ENCODE data around the gene DRC7.
"Not testable (repeated sequence)": the region's sequence is repeated elsewhere in the genome, so short reads cannot be mapped to it uniquely, and the experiment has no call there.

DRC7 gene

DNA sequence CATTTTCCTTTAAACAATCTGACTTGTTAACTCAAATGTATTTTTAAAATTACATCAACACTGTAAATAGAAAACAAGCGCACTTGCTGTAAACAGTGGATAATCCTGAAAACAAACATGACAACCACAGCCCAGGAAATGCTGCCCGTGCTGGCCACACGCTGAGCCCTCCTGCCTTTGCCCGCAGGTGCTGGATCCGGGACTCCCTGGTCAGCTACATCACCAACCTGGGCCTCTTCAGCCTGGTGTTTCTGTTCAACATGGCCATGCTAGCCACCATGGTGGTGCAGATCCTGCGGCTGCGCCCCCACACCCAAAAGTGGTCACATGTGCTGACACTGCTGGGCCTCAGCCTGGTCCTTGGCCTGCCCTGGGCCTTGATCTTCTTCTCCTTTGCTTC lies 33.1 kb upstream of the DRC7 start:
- DNase-seq, result no peak

DNA sequence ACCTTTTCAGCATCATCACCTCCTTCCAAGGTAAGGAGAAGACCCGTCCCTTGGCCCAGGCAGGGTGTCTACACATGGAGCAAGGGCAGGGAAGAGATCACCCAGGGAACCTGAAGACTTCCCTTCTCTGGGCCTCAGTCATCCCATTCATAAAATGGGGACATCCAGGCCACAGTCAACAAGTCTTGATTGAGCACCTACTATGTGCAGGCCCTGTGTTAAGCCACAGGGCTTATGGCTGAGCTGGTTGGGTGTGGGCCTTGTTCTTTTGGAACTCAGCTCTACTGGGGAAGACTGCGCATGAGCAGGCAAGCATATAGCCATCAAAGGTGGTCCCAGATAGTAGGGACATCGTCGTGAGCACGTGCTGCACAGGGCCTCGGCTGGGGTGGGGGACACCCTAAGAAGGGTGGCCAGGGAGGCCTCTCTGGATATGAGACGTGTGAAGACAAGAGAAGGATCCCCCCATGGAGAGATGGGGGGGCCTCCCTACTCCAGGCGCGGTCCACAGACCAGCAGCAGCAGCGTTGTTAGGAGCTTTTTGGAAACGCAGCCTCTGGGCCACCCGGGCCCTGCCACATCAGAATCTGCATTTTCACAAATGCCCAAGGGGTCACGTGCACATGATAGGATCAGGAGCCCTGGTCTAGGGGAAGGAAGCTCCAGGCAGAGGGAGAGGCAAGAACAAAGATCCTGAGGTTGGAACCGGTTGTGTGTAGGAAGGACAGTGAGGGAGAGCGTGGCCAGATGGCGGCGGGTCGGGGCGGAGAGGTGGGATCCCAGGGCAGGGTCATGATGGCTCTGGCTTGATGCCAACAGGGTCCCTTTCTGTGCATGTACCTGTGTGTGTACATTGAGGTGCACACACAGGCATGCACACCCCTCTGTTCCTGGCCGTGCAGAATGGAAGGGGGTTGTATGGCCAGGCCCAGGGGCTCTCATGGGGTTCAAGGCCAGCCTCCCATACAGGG lies 32.4 kb upstream of the DRC7 start:
- DNase-seq, result no peak

GRCh38 chr16:57663436-57663835 lies 31.2 kb upstream of the DRC7 start:
- no peak for DNase-seq

GRCh38 chr16:57663917-57664661 lies 30.5 kb upstream of the DRC7 start:
- no peak for DNase-seq

GRCh38 chr16:57664662-57665025 lies 30.0 kb upstream of the DRC7 start:
- no peak for DNase-seq

GRCh38 chr16:57665541-57665940 lies 29.1 kb upstream of the DRC7 start:
- no peak for DNase-seq

- no peak for DNase-seq
Measured at GRCh38 chr16:57666353-57667047, 28.1 kb upstream of the DRC7 start.

DNA sequence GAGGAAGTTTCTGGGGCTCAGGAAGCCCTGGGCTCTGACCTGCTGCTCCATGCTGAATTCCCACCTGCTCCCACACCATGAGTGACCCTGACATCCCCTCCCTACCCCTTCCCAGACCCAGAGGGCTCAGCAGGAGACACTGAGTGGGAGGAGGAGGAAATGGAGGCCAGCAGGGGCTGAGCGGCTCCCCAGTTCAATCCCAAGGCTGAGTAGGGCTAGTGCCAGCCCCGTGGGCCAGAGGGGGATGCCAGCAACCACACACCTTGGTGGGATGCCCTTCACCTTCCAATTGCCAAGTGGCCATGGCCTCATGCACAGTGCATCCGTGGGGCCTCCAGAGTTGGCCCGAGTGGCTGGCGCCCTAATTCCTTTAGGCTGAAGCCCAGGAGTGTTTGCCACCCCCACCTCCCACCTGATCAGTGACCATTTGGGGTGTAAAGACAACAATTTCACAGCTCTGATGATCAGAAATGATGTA lies 27.5 kb upstream of the DRC7 start:
- no peak for DNase-seq

DNA sequence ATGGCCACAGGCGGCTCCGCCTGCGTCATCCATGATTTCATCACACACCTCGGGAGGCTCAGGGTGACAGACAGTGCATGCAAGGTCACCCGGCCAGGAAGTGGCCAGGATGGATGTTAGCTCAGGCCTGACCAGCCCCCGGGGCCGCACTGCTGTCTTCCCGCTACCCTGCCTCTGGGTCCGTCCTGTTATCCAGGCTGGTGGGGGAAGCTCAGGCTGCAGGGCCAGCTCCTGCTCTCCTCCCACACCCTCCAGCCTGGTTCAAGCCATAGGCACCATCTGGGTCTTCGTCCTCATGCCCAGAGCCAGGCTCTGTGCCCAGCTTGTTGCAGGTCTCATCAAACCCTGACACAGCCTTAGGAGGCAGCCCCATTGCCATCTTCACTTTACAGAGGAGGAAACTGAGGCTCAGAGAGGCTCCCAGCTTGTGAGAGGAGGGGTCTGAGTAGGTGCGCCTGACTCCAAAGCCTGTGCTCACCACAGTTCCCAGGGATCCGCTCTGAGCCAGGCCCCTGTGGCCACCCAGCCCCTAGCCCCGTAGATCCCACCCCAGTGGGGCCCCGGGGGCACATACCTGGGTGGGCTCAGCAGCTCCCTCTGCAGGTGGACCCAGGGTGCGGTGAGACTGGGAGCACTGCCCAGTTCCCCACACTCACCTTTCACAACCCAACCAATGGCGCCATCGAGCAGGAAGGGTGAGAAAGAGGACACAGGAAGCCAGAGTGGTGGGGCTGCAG lies 26.9 kb upstream of the DRC7 start:
- no peak for DNase-seq

GRCh38 chr16:57668263-57668571 lies 26.4 kb upstream of the DRC7 start, which contains the start of gene ADGRG3:
TSS of gene ADGRG3 (plus strand) at chr16:57668306. CDS start at chr16:57668348, 42 bp downstream.
- no peak for DNase-seq

- DNase-seq, result no peak
Measured at GRCh38 chr16:57668630-57669475, 25.8 kb upstream of the DRC7 start.

GRCh38 chr16:57669476-57670162 lies 25.0 kb upstream of the DRC7 start:
- DNase-seq, result no peak

DNA sequence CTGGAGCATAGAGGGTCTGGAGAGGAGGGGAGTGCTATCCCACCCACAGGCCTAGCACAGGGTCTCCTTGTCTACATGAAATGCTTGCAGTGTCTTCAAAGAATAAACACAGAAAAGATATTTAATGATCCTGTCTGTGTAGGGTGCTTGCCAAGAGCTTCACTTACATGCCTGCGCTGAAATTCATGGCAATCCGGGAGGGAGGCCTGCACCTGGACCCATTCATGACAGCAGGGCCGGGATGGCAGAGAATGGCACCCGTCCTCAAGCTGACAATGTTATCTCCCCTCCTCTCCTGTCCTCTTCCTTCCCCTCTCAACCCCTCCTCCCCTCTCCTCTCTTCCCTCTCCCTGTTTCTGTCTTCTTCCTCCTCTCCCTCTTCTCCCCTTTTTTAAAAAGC lies 24.4 kb upstream of the DRC7 start:
- no peak for DNase-seq

- not testable (repeated sequence) for DNase-seq
Measured at GRCh38 chr16:57671451-57671850, 23.2 kb upstream of the DRC7 start.

DNA sequence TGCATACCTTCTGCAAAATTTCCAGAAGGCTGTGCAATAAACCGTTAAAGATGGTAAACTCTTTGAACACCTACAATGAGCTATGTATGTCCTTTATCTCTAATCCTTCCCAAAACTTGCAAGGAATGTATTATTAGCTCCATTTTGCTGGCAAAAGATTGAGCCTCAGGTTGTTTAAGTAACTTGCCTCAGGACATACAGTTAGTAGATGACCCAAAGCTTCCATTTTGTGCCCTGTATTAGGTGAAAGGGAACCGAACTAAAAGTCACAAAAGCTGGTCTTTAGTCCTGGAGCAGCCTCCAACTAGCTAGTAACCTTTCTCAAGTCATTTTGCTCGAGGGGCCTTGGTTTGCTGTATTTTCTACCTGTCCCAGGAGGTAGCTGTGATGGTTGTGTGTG lies 22.2 kb upstream of the DRC7 start:
- no peak for DNase-seq

DNA sequence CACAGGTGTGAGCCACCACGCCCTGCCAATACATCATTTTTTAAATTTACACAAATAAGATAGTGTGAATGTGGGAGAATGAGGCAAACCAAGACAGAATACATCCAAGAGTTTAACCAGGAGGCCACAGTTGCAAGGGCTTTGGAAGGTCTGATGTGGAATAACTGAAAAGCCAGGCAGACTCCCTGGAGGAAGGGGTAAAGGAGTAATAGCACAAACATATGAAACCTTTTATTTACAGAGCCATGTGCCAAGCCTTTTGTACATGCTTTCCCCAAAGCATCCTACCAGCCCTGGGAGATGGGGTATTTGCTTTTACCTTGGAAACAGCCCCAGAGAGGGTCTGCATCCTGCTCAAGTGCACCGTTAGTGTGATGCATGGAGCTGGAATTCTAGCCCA lies 21.8 kb upstream of the DRC7 start:
- DNase-seq, result no peak

- DNase-seq, result no peak
Measured at GRCh38 chr16:57675741-57676551, 18.7 kb upstream of the DRC7 start.

GRCh38 chr16:57676553-57677085 lies 18.0 kb upstream of the DRC7 start:
- no peak for DNase-seq

- DNase-seq, result no peak
Measured at GRCh38 chr16:57677622-57678369, 16.8 kb upstream of the DRC7 start.
